OCI-LY7 (cell line): ENCODE measurements around the gene ZNF670. TPM values are rescaled to one million over a fixed set of nuclear protein-coding genes. Genes with fewer than 3 reads are reported as not detected.

Experiments
- BruUV-seq: library from RNA; stranded (reverse); fragments of 400-500 nt; replicated peaks from 2 replicates; lab custom pipeline; 2021; lab: Mats Ljungman, UMichigan
- CTCF ChIA-PET: fragments of 300-600 bp; sonication (Branson Sonifier 250); formaldehyde crosslinking; loops from one replicate; lab custom pipeline; 2022; ENCODE audit warnings: antibody characterized with exemption; ENCODE audit not compliant: unreplicated experiment; lab: Charles Lee
- POLR2A ChIA-PET: fragments of 300-600 bp; sonication (Branson Sonifier 250); formaldehyde crosslinking; loops from one replicate; lab custom pipeline; 2022; ENCODE audit warnings: antibody characterized with exemption; lab: Charles Lee
- DNase-seq: peaks from one replicate; pipeline ENCODE4 v3.0.0-alpha.2; 2015; ENCODE audit warnings: low spot score
- H2AFZ ChIP-seq: fragments of 200-600 bp; sonication (generic), shearing (Covaris generic); 2 replicates; pipeline ENCODE4 v1.6.1; 2014; ENCODE audit warnings: mild to moderate bottlenecking, antibody characterized with exemption, low read length, moderate library complexity
- H3K27ac ChIP-seq: fragments of 200-600 bp; sonication (generic); 2 replicates; pipeline ENCODE4 v1.5.1; 2014; ENCODE audit warnings: mixed run types, low read depth, mild to moderate bottlenecking, moderate library complexity, low read length, inconsistent platforms; ENCODE audit not compliant: poor library complexity, severe bottlenecking
- H3K36me3 ChIP-seq: fragments of 200-600 bp; sonication (generic); 2 replicates; pipeline ENCODE4 v1.6.1; 2014; ENCODE audit warnings: mild to moderate bottlenecking, antibody characterized with exemption, low read length, moderate library complexity, mixed read lengths; ENCODE audit not compliant: insufficient read depth
- H3K4me1 ChIP-seq: fragments of 200-600 bp; sonication (generic); 2 replicates; pipeline ENCODE4 v1.5.1; 2014; ENCODE audit warnings: mild to moderate bottlenecking, low read length; ENCODE audit not compliant: insufficient read depth, poor library complexity, severe bottlenecking
- H3K4me2 ChIP-seq: fragments of 200-600 bp; sonication (generic); 2 replicates; pipeline ENCODE4 v1.6.1; 2014; ENCODE audit warnings: mild to moderate bottlenecking, low read length
- H3K4me3 ChIP-seq: fragments of 200-600 bp; sonication (generic); 2 replicates; pipeline ENCODE4 v1.5.1; 2014; ENCODE audit warnings: mild to moderate bottlenecking, low read depth, low read length; ENCODE audit not compliant: poor library complexity, severe bottlenecking
- H3K79me2 ChIP-seq: fragments of 200-600 bp; sonication (generic); 2 replicates; pipeline ENCODE4 v1.6.1; 2016; ENCODE audit warnings: low read depth, mild to moderate bottlenecking, low read length, moderate library complexity, mixed read lengths; ENCODE audit not compliant: insufficient read depth
- H3K9me2 ChIP-seq: fragments of 200-600 bp; sonication (generic); 2 replicates; pipeline ENCODE4 v1.6.1; 2016; ENCODE audit warnings: mild to moderate bottlenecking, low read length, mixed read lengths; ENCODE audit not compliant: insufficient read depth
- H3K9me3 ChIP-seq: fragments of 200-600 bp; sonication (generic); 2 replicates; pipeline ENCODE4 v1.6.1; 2014; ENCODE audit warnings: mild to moderate bottlenecking, mixed run types, low read length, mixed read lengths
- H4K20me1 ChIP-seq: fragments of 200-600 bp; sonication (generic); 2 replicates; pipeline ENCODE4 v1.6.1; 2014; ENCODE audit warnings: mild to moderate bottlenecking, antibody characterized with exemption, low read length, moderate library complexity, mixed read lengths; ENCODE audit not compliant: insufficient read depth
- EZH2phosphoT487 ChIP-seq: fragments of 200-600 bp; sonication (generic); IDR thresholded peaks from 2 replicates; pipeline ENCODE4 v1.6.1; 2018; ENCODE audit warnings: low read depth, borderline replicate concordance, mild to moderate bottlenecking, mixed run types, antibody characterized with exemption, low read length, moderate library complexity, mixed read lengths
- intact Hi-C: fragments of 100-400 bp; cut with micrococcal nuclease; formaldehyde crosslinking; loops from one replicate; pipeline ENCODE4 v1.10.0; 2022; ENCODE audit not compliant: unreplicated experiment
- total RNA-seq, 2 experiments: library from RNA; depleted of rRNA in 1 of 2; stranded (reverse); fragments of >200 nt in 1 of 2; shearing (Covaris generic) in 1 of 2; gene quantifications; 2 replicates each; pipeline ENCODE4 v1.2.3, GENCODE V29; 2014 to 2022
- TF ChIP-seq, protein P1 (sequence below): fragments of 200-600 bp; sonication (generic); conservative IDR thresholded peaks from 2 replicates; pipeline ENCODE4 v1.5.1; 2014; ENCODE audit warnings: mild to moderate bottlenecking, antibody characterized with exemption, low read length, moderate library complexity, mixed read lengths

ZNF670 gene
- total RNA-seq, 2 experiments from 2014 or later: 5.5 to 8.6 TPM

DNA sequence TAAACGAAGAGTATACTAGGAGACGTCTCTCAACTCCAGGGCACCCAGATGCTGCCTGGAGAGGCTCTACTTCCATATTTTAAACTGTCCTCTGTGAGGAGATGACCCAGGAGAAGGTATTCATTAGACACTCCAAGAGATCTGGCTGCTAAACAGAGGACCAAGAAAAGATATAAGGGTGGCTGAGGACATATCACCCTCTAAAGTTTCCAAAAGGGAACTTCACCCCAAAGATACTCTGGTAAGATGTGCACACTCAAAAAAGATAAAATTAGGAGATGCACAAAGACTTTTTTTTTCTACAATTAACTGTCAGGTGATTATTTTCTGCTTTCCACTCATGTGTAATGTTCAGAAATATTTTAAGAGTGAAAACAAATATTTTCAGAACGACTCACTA, 1.4 kb downstream of the ZNF670 start:
- peak overlapping the region; percentile 85 for H3K4me3 ChIP-seq
- CTCF ChIA-PET: no interaction called here

GRCh38 chr1:247070645-247071044, 8.0 kb downstream of the ZNF670 start:
- peaks cover 43% of the 10 kb centered on the region for H3K9me3 ChIP-seq
- POLR2A ChIA-PET: no interaction called here
- no peak for DNase-seq
- CTCF ChIA-PET: no interaction called here
- H4K20me1 ChIP-seq: no peaks in the 10 kb centered on the region
- TF ChIP-seq EZH2phosphoT487: no peak
- TF ChIP-seq, protein P1, sequence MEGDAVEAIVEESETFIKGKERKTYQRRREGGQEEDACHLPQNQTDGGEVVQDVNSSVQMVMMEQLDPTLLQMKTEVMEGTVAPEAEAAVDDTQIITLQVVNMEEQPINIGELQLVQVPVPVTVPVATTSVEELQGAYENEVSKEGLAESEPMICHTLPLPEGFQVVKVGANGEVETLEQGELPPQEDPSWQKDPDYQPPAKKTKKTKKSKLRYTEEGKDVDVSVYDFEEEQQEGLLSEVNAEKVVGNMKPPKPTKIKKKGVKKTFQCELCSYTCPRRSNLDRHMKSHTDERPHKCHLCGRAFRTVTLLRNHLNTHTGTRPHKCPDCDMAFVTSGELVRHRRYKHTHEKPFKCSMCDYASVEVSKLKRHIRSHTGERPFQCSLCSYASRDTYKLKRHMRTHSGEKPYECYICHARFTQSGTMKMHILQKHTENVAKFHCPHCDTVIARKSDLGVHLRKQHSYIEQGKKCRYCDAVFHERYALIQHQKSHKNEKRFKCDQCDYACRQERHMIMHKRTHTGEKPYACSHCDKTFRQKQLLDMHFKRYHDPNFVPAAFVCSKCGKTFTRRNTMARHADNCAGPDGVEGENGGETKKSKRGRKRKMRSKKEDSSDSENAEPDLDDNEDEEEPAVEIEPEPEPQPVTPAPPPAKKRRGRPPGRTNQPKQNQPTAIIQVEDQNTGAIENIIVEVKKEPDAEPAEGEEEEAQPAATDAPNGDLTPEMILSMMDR: no peak
- H3K4me2 ChIP-seq: no peak overlapping the region
- H3K9me2 ChIP-seq: no peaks in the 10 kb centered on the region
- intact Hi-C loops: no loop called here
- H3K79me2 ChIP-seq: peaks cover 81% of the 10 kb centered on the region
- no peak overlapping the region for H3K4me3 ChIP-seq
- H2AFZ ChIP-seq: no peak overlapping the region
- H3K4me1 ChIP-seq: no peaks in the 10 kb centered on the region
- no TSS peak for BruUV-seq
- peaks cover 31% of the 10 kb centered on the region for H3K36me3 ChIP-seq
- no peak overlapping the region for H3K27ac ChIP-seq

More for the DNA sequence above, 1.4 kb downstream of the ZNF670 start:
- no peak overlapping the region for H3K27ac ChIP-seq
- no TSS peak for BruUV-seq
- H2AFZ ChIP-seq: no peak overlapping the region
- no peak for TF ChIP-seq EZH2phosphoT487
- TF ChIP-seq, protein P1: peak; percentile 53
- H3K4me2 ChIP-seq: peak overlapping the region; percentile 87
- H3K36me3 ChIP-seq: peaks cover 32% of the 10 kb centered on the region
- H3K9me3 ChIP-seq: peaks cover 16% of the 10 kb centered on the region; the same call in 1 of the 2 replicates
- H3K79me2 ChIP-seq: peaks cover 42% of the 10 kb centered on the region
- intact Hi-C loops: loop anchor here (5.0 kb wide), 2 partner anchors 135 to 570 kb away; partner anchors contain the start of gene SMYD3
- H3K9me2 ChIP-seq: no peaks in the 10 kb centered on the region
- peaks cover 18% of the 10 kb centered on the region for H3K4me1 ChIP-seq
- H4K20me1 ChIP-seq: no peaks in the 10 kb centered on the region
- no peak for DNase-seq
- POLR2A ChIA-PET: no interaction called here

GRCh38 chr1:247064304-247064703, 14.3 kb downstream of the ZNF670 start:
- Histone ChIP-seq H3K4me1 (no peaks in the 10 kb centered on the region), H3K36me3 (peaks cover 13% of the 10 kb centered on the region), H3K9me2 (no peaks in the 10 kb centered on the region), H4K20me1 (no peaks in the 10 kb centered on the region), H2AFZ (no peak overlapping the region), H3K9me3 (peaks cover 50% of the 10 kb centered on the region), H3K4me3 (no peak overlapping the region), H3K27ac (no peak overlapping the region), H3K79me2 (peaks cover 57% of the 10 kb centered on the region), H3K4me2 (no peak overlapping the region)
- intact Hi-C loops: no loop called here
- no TSS peak for BruUV-seq
- ChIA-PET CTCF (no interaction called here), POLR2A (no interaction called here)
- TF ChIP-seq, protein P1: no peak
- no peak for TF ChIP-seq EZH2phosphoT487
- DNase-seq: no peak
